ENCODE results near the gene LMTK2.

LMTK2 gene

GRCh38 chr7:98236355-98237185 is 129.9 kb downstream of the LMTK2 start:
- no peak overlapping the region for H2AFZ ChIP-seq
- no peaks in the 10 kb centered on the region for H3K27me3 ChIP-seq (ENCODE audit: control insufficient read depth, insufficient read depth, low read length)
- H3K36me3 ChIP-seq (ENCODE audit: control insufficient read depth, insufficient read depth, low read length): no peaks in the 10 kb centered on the region
- H3K79me2 ChIP-seq: no peaks in the 10 kb centered on the region
- no peak overlapping the region for H3K27ac ChIP-seq
- no peak overlapping the region for H3K4me2 ChIP-seq (ENCODE audit: low read length)
- no peak overlapping the region for H3K9ac ChIP-seq
- H3K9me3 ChIP-seq (ENCODE audit: control insufficient read depth, low read length): no peaks in the 10 kb centered on the region
- no peak overlapping the region for H3K4me3 ChIP-seq (ENCODE audit: low read depth, low read length)
- no peak for TF ChIP-seq CTCF (IDR thresholded peaks at IDR 0.05)
- H3K4me1 ChIP-seq: no peaks in the 10 kb centered on the region

GRCh38 chr7:98238076-98238475 is 131.4 kb downstream of the LMTK2 start:
- Histone ChIP-seq H3K27me3 (ENCODE audit: control insufficient read depth, insufficient read depth, low read length) (no peaks in the 10 kb centered on the region), H2AFZ (no peak overlapping the region), H3K9me3 (ENCODE audit: control insufficient read depth, low read length) (no peaks in the 10 kb centered on the region), H3K36me3 (ENCODE audit: control insufficient read depth, insufficient read depth, low read length) (no peaks in the 10 kb centered on the region), H3K4me3 (ENCODE audit: low read depth, low read length) (no peak overlapping the region), H3K27ac (no peak overlapping the region), H3K79me2 (no peaks in the 10 kb centered on the region), H3K4me2 (ENCODE audit: low read length) (no peak overlapping the region), H3K9ac (no peak overlapping the region), H3K4me1 (no peaks in the 10 kb centered on the region)
- TF ChIP-seq CTCF (IDR thresholded peaks at IDR 0.05): no peak

GRCh38 chr7:98238976-98239375 is 132.3 kb downstream of the LMTK2 start:
- TF ChIP-seq CTCF (IDR thresholded peaks at IDR 0.05): no peak
- H3K4me1 ChIP-seq: no peaks in the 10 kb centered on the region
- H3K9ac ChIP-seq: no peak overlapping the region
- H3K27me3 ChIP-seq (ENCODE audit: control insufficient read depth, insufficient read depth, low read length): no peaks in the 10 kb centered on the region
- no peaks in the 10 kb centered on the region for H3K36me3 ChIP-seq (ENCODE audit: control insufficient read depth, insufficient read depth, low read length)
- H2AFZ ChIP-seq: no peak overlapping the region
- H3K4me2 ChIP-seq (ENCODE audit: low read length): no peak overlapping the region
- H3K9me3 ChIP-seq (ENCODE audit: control insufficient read depth, low read length): no peaks in the 10 kb centered on the region
- no peak overlapping the region for H3K27ac ChIP-seq
- H3K79me2 ChIP-seq: no peaks in the 10 kb centered on the region
- no peak overlapping the region for H3K4me3 ChIP-seq (ENCODE audit: low read depth, low read length)

GRCh38 chr7:98240961-98241673 is 134.5 kb downstream of the LMTK2 start:
- no peak overlapping the region for H3K9ac ChIP-seq
- peak; percentile 58 for TF ChIP-seq CTCF (IDR thresholded peaks at IDR 0.05)
- no peak overlapping the region for H3K27ac ChIP-seq

More at GRCh38 chr7:98240961-98241673, 134.5 kb downstream of the LMTK2 start:
- H3K79me2 ChIP-seq: no peaks in the 10 kb centered on the region
- H3K36me3 ChIP-seq (ENCODE audit: control insufficient read depth, insufficient read depth, low read length): no peaks in the 10 kb centered on the region
- no peaks in the 10 kb centered on the region for H3K4me1 ChIP-seq
- no peak overlapping the region for H3K4me2 ChIP-seq (ENCODE audit: low read length)
- H3K4me3 ChIP-seq (ENCODE audit: low read depth, low read length): no peak overlapping the region
- H2AFZ ChIP-seq: no peak overlapping the region
- no peaks in the 10 kb centered on the region for H3K27me3 ChIP-seq (ENCODE audit: control insufficient read depth, insufficient read depth, low read length)
- H3K9me3 ChIP-seq (ENCODE audit: control insufficient read depth, low read length): no peaks in the 10 kb centered on the region

All from parathyroid adenoma (tissue), 2 donors.